ENCODE data around the gene WNT3A.

The WNT3A gene

GRCh38 chr1:228087771-228088251, 81.0 kb downstream of the WNT3A start (continued):
- TF ChIP-seq ZNF184 (tag by site-specific recombination; IDR thresholded peaks at IDR 0.05) (no peak), KLF17 (tag by site-specific recombination; IDR thresholded peaks at IDR 0.05) (peak; percentile 84), CTCF (tag by site-specific recombination; IDR thresholded peaks at IDR 0.05) (no peak), ZNF585B (tag by site-specific recombination; IDR thresholded peaks at IDR 0.05) (no peak), MZF1 (tag by site-specific recombination; IDR thresholded peaks at IDR 0.05; ENCODE audit: borderline replicate concordance) (no peak), ZNF660 (tag by site-specific recombination; IDR thresholded peaks at IDR 0.05) (no peak), ZEB2 (tag by site-specific recombination; IDR thresholded peaks at IDR 0.05) (peak; percentile 51; the same call in 1 of the 2 replicates), ZNF248 (tag by site-specific recombination; IDR thresholded peaks at IDR 0.05) (no peak), SP7 (tag by site-specific recombination; IDR thresholded peaks at IDR 0.05) (peak; percentile 58), ZNF692 (tag by site-specific recombination; IDR thresholded peaks at IDR 0.05) (peak; percentile 37; the same call in 1 of the 2 replicates), HOXC10 (CRISPR knock-in tag; IDR thresholded peaks at IDR 0.05) (no peak), ZNF362 (tag by site-specific recombination; IDR thresholded peaks at IDR 0.05) (no peak), GLIS2 (tag by site-specific recombination; IDR thresholded peaks at IDR 0.05) (peak; percentile 58), ZNF510 (tag by site-specific recombination; IDR thresholded peaks at IDR 0.05; ENCODE audit: insufficient replicate concordance) (no peak), ZNF335 (tag by site-specific recombination; conservative IDR thresholded peaks at IDR 0.05) (peak; percentile 36; the same call in 1 of the 2 replicates), ZNF530 (tag by site-specific recombination; IDR thresholded peaks at IDR 0.05; ENCODE audit: low read depth) (no peak), TRIM28 (IDR thresholded peaks at IDR 0.05; ENCODE audit: borderline replicate concordance, low read length) (no peak), ZFHX2 (tag by site-specific recombination; conservative IDR thresholded peaks at IDR 0.05) (peak; percentile 80), REPIN1 (tag by site-specific recombination; IDR thresholded peaks at IDR 0.05; ENCODE audit: low read depth) (no peak), ZNF433 (tag by site-specific recombination; IDR thresholded peaks at IDR 0.05; ENCODE audit: low read depth) (no peak), TCF7L2 (IDR thresholded peaks at IDR 0.05; ENCODE audit: borderline replicate concordance, low read depth, low read length) (no peak), ZNF423 (tag by site-specific recombination; IDR thresholded peaks at IDR 0.05) (no peak), ZNF2 (tag by site-specific recombination; IDR thresholded peaks at IDR 0.05) (0 out of 2 replicates have a peak, but pooled peaks have one; percentile 20), ZNF600 (tag by site-specific recombination; IDR thresholded peaks at IDR 0.05) (peak; percentile 82), ZBTB1 (tag by site-specific recombination; IDR thresholded peaks at IDR 0.05) (no peak), RBAK (tag by site-specific recombination; IDR thresholded peaks at IDR 0.05) (no peak), EGR2 (tag by site-specific recombination; IDR thresholded peaks at IDR 0.05; ENCODE audit: low read depth) (peak; percentile 75), PRDM10 (tag by site-specific recombination; IDR thresholded peaks at IDR 0.05) (0 out of 2 replicates have a peak, but pooled peaks have one; percentile 24), ZNF214 (tag by site-specific recombination; IDR thresholded peaks at IDR 0.05; ENCODE audit: borderline replicate concordance) (no peak), ZNF280D (tag by site-specific recombination; IDR thresholded peaks at IDR 0.05) (no peak)
